GM21825 (cell line): ENCODE data around the gene ZC3HAV1.
A peak's percentile ranks its signal among the peaks of the same experiment; 100 is the strongest.
"Not testable (repeated sequence)": the region's sequence is repeated elsewhere in the genome, so short reads cannot be mapped to it uniquely, and the experiment has no call there.

Source experiments
- ATAC-seq: cut with Tn5 transposase; IDR thresholded peaks from one replicate; pipeline ENCODE4 v1.9.1; 2021; ENCODE audit warnings: mild to moderate bottlenecking, moderate library complexity; ENCODE audit not compliant: unreplicated experiment

The ZC3HAV1 gene

DNA sequence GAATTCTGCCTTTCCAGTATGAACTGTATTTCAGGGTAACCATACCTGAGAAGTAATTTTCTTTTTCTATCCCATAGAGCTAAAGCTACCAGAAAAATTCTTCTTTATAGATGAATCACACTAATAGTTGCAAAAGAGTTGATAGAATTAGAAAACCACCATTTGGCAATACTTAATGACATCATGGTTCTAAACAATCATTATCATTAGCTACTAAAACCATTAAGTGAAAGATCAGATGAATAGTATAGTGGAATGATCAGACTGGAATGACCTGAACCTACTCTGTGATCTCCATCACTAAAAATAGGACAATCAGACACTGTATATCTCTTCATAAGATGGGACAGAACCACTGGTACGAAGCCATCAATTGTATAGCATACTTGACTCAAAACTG is 53.8 kb downstream of the ZC3HAV1 start:
- no peak for ATAC-seq

- not testable (repeated sequence) for ATAC-seq
These were observed 54.9 kb downstream of the ZC3HAV1 start for GRCh38 chr7:139054656-139055055.

DNA sequence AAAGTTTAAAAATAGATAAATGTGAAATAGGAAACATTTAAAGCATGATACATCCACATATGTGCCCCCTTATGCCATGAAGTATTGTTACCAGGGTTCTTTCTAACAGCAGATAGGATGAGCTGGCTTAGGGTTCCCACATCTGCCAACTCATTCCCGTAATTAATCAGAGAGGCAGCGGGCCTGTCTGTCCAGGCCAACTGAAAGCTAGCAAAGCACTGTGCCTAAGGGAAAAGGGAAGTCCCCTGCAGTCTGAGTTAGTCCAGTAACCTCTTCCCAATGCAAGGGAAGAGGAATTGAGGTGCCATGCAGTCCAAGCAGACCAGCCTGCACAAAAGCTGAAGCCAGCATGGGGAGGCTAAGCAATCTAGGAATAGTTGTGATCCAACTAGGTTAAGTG is 55.4 kb downstream of the ZC3HAV1 start:
- ATAC-seq = no peak

DNA sequence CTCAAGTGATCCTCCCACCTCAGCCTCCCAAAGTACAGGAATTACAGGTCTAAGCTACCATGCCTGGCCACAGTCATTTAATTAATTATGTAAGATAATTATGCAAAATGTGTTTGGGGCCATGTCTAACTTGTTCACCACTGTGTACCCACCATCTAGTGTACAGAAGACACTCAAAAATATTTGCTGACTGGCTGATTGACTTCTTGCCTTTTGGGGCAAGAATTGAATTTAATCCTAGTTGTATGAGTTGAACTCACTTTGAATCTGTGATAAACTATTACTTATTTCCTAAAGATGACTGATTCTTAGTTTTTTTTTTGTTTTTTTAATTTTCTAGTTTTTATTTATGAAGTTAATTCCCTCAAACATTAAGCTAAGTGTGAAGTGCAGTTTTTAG is 57.9 kb downstream of the ZC3HAV1 start:
- no peak for ATAC-seq

- no peak for ATAC-seq
These were observed 59.6 kb downstream of the ZC3HAV1 start for GRCh38 chr7:139049936-139050335.

- ATAC-seq = no peak
These were observed 60.4 kb downstream of the ZC3HAV1 start for GRCh38 chr7:139049111-139049510.

- ATAC-seq = no peak
These were observed 61.5 kb downstream of the ZC3HAV1 start for GRCh38 chr7:139047970-139048369.

- no peak for ATAC-seq
These were observed 63.4 kb downstream of the ZC3HAV1 start for GRCh38 chr7:139046143-139046542.

DNA sequence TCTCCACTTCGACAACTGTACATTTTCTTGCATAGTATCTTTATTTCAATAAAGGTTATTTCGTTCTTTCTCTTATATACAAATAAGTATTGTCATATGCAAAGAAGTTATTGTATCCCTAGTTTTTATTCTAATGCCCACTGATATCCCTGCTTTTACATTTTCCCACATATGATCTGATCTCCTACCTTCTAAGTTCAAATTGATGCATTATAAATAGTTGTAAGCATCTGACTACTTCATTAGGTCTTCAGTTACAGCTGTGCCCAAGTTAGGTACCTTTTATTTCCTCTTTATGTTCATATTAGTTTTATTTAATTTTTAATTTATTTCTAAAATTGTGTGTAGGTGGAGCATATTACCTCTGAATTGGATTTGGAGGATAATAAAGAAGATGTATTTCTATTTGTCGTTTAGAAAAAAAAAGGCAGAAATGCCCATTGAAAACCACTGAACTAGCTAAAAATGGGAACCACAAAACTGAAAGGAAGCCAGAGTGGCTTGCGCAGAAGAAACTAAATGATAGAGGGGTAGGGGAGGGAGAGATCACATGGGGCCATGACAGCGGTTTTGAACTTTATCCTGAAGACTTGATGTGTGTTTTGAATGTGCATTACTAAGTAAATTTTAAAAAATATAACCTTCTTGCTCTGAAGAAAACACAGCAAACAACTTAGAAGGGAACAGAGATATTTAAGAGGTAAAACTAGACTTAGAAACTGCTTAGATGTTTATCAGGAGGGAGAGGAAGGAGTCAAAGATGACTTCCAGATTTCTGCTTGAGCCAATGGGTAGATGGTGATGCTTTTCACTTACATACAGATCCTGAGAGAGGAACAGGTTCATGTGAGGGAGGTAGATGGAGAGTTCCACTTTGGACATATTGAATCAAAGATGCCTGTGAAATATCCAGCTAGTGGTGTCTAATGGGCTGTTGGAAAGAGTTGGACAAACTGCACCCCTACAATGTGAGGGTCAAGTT is 64.4 kb downstream of the ZC3HAV1 start:
- no peak for ATAC-seq

GRCh38 chr7:139043823-139044812 is 65.4 kb downstream of the ZC3HAV1 start:
- no peak for ATAC-seq

- ATAC-seq = no peak
These were observed 68.0 kb downstream of the ZC3HAV1 start for GRCh38 chr7:139041378-139042085.

GRCh38 chr7:139038691-139039090 is 70.8 kb downstream of the ZC3HAV1 start:
- ATAC-seq = no peak

GRCh38 chr7:139036901-139037300 is 72.6 kb downstream of the ZC3HAV1 start:
- no peak for ATAC-seq

GRCh38 chr7:139035586-139036353 is 73.8 kb downstream of the ZC3HAV1 start, which contains the start of gene ZC3HAV1L:
Gene ZC3HAV1L, minus strand, starts transcription at chr7:139036042. Its CDS starts 25 bp downstream, at chr7:139036017.
- peak; percentile 94 for ATAC-seq

GRCh38 chr7:139034855-139035585 is 74.5 kb downstream of the ZC3HAV1 start:
- ATAC-seq = peak; percentile 36

GRCh38 chr7:139034336-139034735 is 75.2 kb downstream of the ZC3HAV1 start:
- no peak for ATAC-seq

DNA sequence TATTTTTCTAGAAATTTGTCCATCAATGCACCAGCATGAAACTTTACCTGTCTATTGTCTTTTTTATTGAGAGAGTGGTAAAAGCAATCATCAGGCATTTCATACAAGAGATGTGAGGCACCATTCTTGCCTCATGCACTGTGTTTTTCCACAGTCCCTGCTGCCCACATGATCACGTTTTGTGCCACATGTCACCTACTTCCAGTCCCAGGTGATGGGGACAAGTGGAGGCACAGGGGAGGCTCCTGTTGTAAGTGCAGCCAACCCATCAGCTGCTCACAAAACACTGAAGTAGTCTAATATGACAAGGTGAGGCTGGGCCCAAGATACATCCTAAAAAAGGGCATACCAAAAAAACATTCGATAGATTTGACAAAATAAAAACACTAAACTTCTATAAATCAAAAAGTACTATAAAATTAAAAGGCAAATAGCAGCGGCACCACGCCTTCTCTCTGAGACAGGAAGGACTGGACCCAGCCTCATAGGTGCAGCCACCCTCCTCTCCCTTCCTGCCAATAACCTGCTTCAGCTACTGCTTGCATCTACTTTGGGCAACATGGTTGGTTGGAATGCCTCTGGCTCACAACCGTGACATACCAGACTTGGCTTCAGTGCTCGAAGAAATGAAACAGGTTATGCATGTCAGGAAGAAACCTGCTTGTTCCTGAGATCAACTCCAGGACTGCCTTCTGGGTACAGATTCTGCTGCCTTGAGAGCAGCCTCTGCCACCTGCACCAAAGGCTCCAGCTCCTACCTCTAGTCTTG is 76.0 kb downstream of the ZC3HAV1 start:
- no peak for ATAC-seq

GRCh38 chr7:139032473-139032872 is 77.0 kb downstream of the ZC3HAV1 start:
- no peak for ATAC-seq
